ENCODE measurements around the gene VAC14.
"Not testable (repeated sequence)": the region's sequence is repeated elsewhere in the genome, so short reads cannot be mapped to it uniquely, and the experiment has no call there.

Gene VAC14

DNA sequence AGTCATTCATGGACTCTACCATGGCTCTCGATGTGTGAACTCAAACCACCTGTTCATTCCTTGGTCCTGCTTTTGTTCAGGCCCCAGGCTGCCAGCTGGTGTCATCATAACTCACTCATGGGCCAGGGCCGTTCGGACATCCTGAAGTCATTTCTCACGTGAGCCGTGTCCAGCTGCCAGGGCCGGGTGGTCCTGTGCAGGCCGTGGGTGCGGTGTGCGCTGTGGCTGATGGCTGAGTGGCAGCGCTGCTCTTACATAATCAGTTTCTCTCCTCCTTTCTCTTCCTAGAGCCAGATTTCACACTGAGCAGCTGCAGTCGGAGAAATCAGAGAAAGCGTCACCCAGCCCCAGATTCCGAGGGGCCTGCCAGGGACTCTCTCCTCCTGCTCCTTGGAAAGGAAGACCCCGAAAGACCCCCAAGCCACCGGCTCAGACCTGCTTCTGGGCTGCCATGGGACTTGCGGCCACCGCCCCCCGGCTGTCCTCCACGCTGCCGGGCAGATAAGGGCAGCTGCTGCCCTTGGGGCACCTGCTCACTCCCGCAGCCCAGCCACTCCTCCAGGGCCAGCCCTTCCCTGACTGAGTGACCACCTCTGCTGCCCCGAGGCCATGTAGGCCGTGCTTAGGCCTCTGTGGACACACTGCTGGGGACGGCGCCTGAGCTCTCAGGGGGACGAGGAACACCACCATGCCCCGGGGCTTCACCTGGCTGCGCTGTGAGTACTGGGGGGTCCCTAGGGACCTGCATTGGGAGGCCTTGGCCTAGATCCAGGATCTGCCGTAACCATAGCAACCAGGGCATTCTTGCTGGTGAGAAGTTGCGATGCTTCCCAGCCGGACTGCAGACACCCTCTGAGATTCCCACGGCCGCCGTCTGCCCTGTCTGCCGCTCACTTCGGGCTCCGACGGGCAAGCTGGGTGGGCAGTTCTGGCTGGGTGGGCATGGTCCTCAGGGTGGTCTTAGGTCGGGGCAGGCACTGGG, 154.4 kb downstream of the VAC14 start, which contains the start of gene IL34:
Gene IL34 (plus strand): TSS at position 300 of the 982 bp plus-strand sequence. CDS start 389 bp downstream, at position 689.
- no peak for DNase-seq (ENCODE audit: low spot score)

- no peak for DNase-seq (ENCODE audit: low spot score)
These were observed 156.0 kb downstream of the VAC14 start for GRCh38 chr16:70644763-70645597.

DNA sequence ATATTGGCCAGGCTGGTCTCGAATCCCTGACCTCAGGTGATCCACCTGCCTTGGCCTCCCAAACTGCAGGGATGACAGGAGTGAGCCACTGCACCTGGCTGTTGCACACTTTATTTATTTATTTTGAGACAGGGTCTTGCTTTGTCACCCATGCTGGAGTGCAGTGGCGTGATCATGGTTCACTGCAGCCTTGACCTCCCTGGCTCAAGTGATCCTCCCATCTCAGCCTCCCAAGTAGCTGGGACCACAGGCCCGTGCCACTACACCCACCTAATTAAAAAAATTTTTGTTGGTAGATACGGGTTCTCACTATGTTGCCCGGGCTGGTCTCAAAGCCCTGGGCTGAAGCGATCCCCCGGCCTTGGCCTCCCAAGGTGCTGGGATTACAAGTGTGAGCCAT, 157.7 kb downstream of the VAC14 start:
- DNase-seq (ENCODE audit: low spot score), result not testable (repeated sequence)

GRCh38 chr16:70642633-70643032, 158.3 kb downstream of the VAC14 start:
- DNase-seq (ENCODE audit: low spot score), result no peak

GRCh38 chr16:70638814-70639792, 161.9 kb downstream of the VAC14 start:
- no peak for DNase-seq (ENCODE audit: low spot score)

Measured in globus pallidus (tissue), 1 donor.